Keratinocyte (primary cell): ENCODE measurements around the gene APMAP. TPM values are rescaled to one million over a fixed set of nuclear protein-coding genes. Genes with fewer than 3 reads are reported as not detected.

Experiments used
- DNase-seq: peaks from one replicate; pipeline ENCODE4 v3.0.0-alpha.2; 2011; ENCODE audit warnings: low read depth, missing footprints, low spot score
- FAIRE-seq: peaks from 2 replicates; lab custom pipeline; 2011; peaks lifted over from hg19 to GRCh38; lab: Jason Lieb, UNC
- H2AFZ ChIP-seq: 2 replicates; pipeline ENCODE4 v1.6.0; 2012; ENCODE audit warnings: low read length, control low read depth, inconsistent platforms; ENCODE audit not compliant: control insufficient read depth
- H3K27ac ChIP-seq: 2 replicates; pipeline ENCODE4 v1.5.1; 2011; ENCODE audit warnings: low read length; ENCODE audit not compliant: control insufficient read depth, insufficient read depth
- H3K27me3 ChIP-seq: 3 replicates; pipeline ENCODE4 v1.6.0; 2011; ENCODE audit warnings: low read length; ENCODE audit not compliant: control insufficient read depth, insufficient read depth; ENCODE audit errors: extremely low read depth
- H3K36me3 ChIP-seq, 2 experiments: 2 replicates in 1 of 2; 3 replicates in 1 of 2; pipeline ENCODE4 v1.5.1; 2011; ENCODE audit warnings: low read length in 2 of 2, mild to moderate bottlenecking in 1 of 2; ENCODE audit not compliant: control insufficient read depth in 2 of 2, insufficient read depth in 2 of 2; ENCODE audit errors: extremely low read depth in 1 of 2
- H3K4me1 ChIP-seq: 3 replicates; pipeline ENCODE4 v1.5.1; 2011; ENCODE audit warnings: low read length; ENCODE audit not compliant: control insufficient read depth, insufficient read depth; ENCODE audit errors: extremely low read depth
- H3K4me2 ChIP-seq: 3 replicates; pipeline ENCODE4 v1.6.0; 2011; ENCODE audit warnings: low read depth, low read length; ENCODE audit not compliant: control insufficient read depth, insufficient read depth; ENCODE audit errors: extremely low read depth
- H3K4me3 ChIP-seq, 3 experiments: fragments of 200-600 bp in 1 of 3; sonication (generic) in 1 of 3; 2 replicates in 2 of 3; 3 replicates in 1 of 3; pipeline ENCODE4 v1.5.1; 2011 to 2016; ENCODE audit warnings: low read length in 3 of 3, mild to moderate bottlenecking in 3 of 3, control low read depth in 2 of 3, inconsistent platforms in 1 of 3, low read depth in 1 of 3, mixed read lengths in 1 of 3, mixed run types in 1 of 3, moderate library complexity in 1 of 3; ENCODE audit not compliant: control insufficient read depth in 2 of 3, insufficient read depth in 2 of 3; ENCODE audit errors: extremely low read depth in 1 of 3
- H3K79me2 ChIP-seq: 2 replicates; pipeline ENCODE4 v1.6.0; 2012; ENCODE audit warnings: low read length; ENCODE audit not compliant: control insufficient read depth, insufficient read depth
- H3K9ac ChIP-seq: 3 replicates; pipeline ENCODE4 v1.6.0; 2011; ENCODE audit warnings: low read length; ENCODE audit not compliant: control insufficient read depth, insufficient read depth; ENCODE audit errors: extremely low read depth
- H3K9me1 ChIP-seq: 3 replicates; pipeline ENCODE4 v1.6.0; 2011; ENCODE audit warnings: low read length; ENCODE audit not compliant: control insufficient read depth, insufficient read depth; ENCODE audit errors: extremely low read depth
- H3K9me3 ChIP-seq: 2 replicates; pipeline ENCODE4 v1.5.1; 2012; ENCODE audit warnings: low read depth, low read length; ENCODE audit not compliant: control insufficient read depth
- H4K20me1 ChIP-seq: 3 replicates; pipeline ENCODE4 v1.6.0; 2011; ENCODE audit warnings: low read length; ENCODE audit not compliant: control insufficient read depth, insufficient read depth; ENCODE audit errors: extremely low read depth
- CTCF ChIP-seq, 3 experiments: IDR thresholded peaks in 1 of 3; conservative IDR thresholded peaks in 1 of 3; optimal IDR thresholded peaks in 1 of 3; 2 replicates in 2 of 3; 3 replicates in 1 of 3; pipeline versions ENCODE3 to v1.5.1; 2011; ENCODE audit warnings: low read length in 3 of 3, mild to moderate bottlenecking in 3 of 3, moderate library complexity in 2 of 3, control low read depth in 1 of 3, inconsistent platforms in 1 of 3; ENCODE audit not compliant: insufficient read depth in 2 of 3; ENCODE audit errors: extremely low read depth in 1 of 3
- EZH2 ChIP-seq: IDR thresholded peaks from one replicate; pipeline ENCODE4 v1.6.1; 2012; ENCODE audit warnings: inconsistent platforms, mild to moderate bottlenecking, low read length, moderate library complexity
- dilution Hi-C: fragments of 300-500 bp; cut with MboI; formaldehyde crosslinking; loops from one replicate; pipeline ENCODE4 v1.7.0; 2020; ENCODE audit warnings: low sequenced_read_pairs; ENCODE audit not compliant: extremely low pct_ligation_motif_present
- polyA plus RNA-seq, 5 experiments: library from polyadenylated mRNA; depleted of rRNA in 3 of 5; stranded (reverse) in 3 of 5; stranded (forward) in 1 of 5; unstranded in 1 of 5; fragments of >200 nt; gene quantifications; 1 replicate in 1 of 5; 2 replicates in 3 of 5; 3 replicates in 1 of 5; pipeline versions ENCODE4 v1.2.1 to v1.2.3, GENCODE V29; 2011 to 2012; ENCODE audit warnings: missing spikeins in 2 of 5, low read depth in 1 of 5, low replicate concordance in 1 of 5

APMAP gene
- polyA plus RNA-seq, 1 donor (not counting 4 experiments of a cell fraction or from before 2014, with no cell fraction given), result 48.9 TPM

GRCh38 chr20:24938498-24938897 is 54.1 kb downstream of the APMAP start:
- Histone ChIP-seq H3K27ac (no peak overlapping the region), H3K9me3 (no peaks in the 10 kb centered on the region), H2AFZ (no peak overlapping the region), H3K36me3 (no peaks in the 10 kb centered on the region), H4K20me1 (no peaks in the 10 kb centered on the region), H3K79me2 (no peaks in the 10 kb centered on the region), H3K9ac (no peak overlapping the region), H3K4me3 (no peak overlapping the region), H3K9me1 (no peaks in the 10 kb centered on the region), H3K4me1 (no peaks in the 10 kb centered on the region), H3K4me2 (no peak overlapping the region), H3K27me3 (no peaks in the 10 kb centered on the region)
- FAIRE-seq (no peak), DNase-seq (no peak)
- TF ChIP-seq EZH2 (no peak), CTCF (optimal IDR thresholded peaks at IDR 0.05 in 1 of 3, IDR thresholded peaks at IDR 0.05 in 1 of 3, conservative IDR thresholded peaks at IDR 0.05 in 1 of 3; ENCODE audit: extremely low read depth in 1 of 3, insufficient read depth in 2 of 3, low read length in 3 of 3) (no peak)
- dilution Hi-C loops, result no loop called here

- Histone ChIP-seq H3K9me1 (no peaks in the 10 kb centered on the region), H3K4me3 (no peak overlapping the region), H3K36me3 (no peaks in the 10 kb centered on the region), H3K9ac (no peak overlapping the region), H3K4me1 (no peaks in the 10 kb centered on the region), H4K20me1 (no peaks in the 10 kb centered on the region), H3K4me2 (no peak overlapping the region), H3K27ac (no peak overlapping the region), H3K79me2 (no peaks in the 10 kb centered on the region), H3K9me3 (no peaks in the 10 kb centered on the region), H2AFZ (no peak overlapping the region), H3K27me3 (no peaks in the 10 kb centered on the region)
- FAIRE-seq (no peak), DNase-seq (no peak)
- dilution Hi-C loops, result no loop called here
- no peak for TF ChIP-seq EZH2
- TF ChIP-seq CTCF (optimal IDR thresholded peaks at IDR 0.05 in 1 of 3, IDR thresholded peaks at IDR 0.05 in 1 of 3, conservative IDR thresholded peaks at IDR 0.05 in 1 of 3; ENCODE audit: extremely low read depth in 1 of 3, insufficient read depth in 2 of 3, low read length in 3 of 3), result no peak
These were observed 55.0 kb downstream of the APMAP start for GRCh38 chr20:24937579-24937978.
